GM06990 (cell line): Measurements from ENCODE around the gene ULBP1.
"Not testable (repeated sequence)": the region's sequence is repeated elsewhere in the genome, so short reads cannot be mapped to it uniquely, and the experiment has no call there.

ENCODE experiments used
- DNase-seq: peaks from one replicate; pipeline ENCODE4 v3.0.0-alpha.2; 2011; ENCODE audit not compliant: insufficient read length; ENCODE audit errors: extremely low read depth
- H3K27me3 ChIP-seq: replicated peaks from 2 replicates; pipeline ENCODE4 v1.6.0; 2011; ENCODE audit warnings: low read length; ENCODE audit not compliant: control insufficient read depth, insufficient read depth
- H3K36me3 ChIP-seq: 2 replicates; pipeline ENCODE4 v1.5.1; 2011; ENCODE audit warnings: low read length; ENCODE audit not compliant: control insufficient read depth, insufficient read depth
- H3K4me3 ChIP-seq: replicated peaks from 2 replicates; pipeline ENCODE4 v1.5.1; 2011; ENCODE audit warnings: low read depth, mild to moderate bottlenecking, control low read depth, low read length
- TF ChIP-seq, protein P1 (sequence below): IDR thresholded peaks from 2 replicates; pipeline ENCODE4 v1.5.1; 2011; ENCODE audit warnings: low read length, control low read depth, mild to moderate bottlenecking, inconsistent platforms; ENCODE audit not compliant: insufficient read depth, poor library complexity, severe bottlenecking

ULBP1 gene

DNA sequence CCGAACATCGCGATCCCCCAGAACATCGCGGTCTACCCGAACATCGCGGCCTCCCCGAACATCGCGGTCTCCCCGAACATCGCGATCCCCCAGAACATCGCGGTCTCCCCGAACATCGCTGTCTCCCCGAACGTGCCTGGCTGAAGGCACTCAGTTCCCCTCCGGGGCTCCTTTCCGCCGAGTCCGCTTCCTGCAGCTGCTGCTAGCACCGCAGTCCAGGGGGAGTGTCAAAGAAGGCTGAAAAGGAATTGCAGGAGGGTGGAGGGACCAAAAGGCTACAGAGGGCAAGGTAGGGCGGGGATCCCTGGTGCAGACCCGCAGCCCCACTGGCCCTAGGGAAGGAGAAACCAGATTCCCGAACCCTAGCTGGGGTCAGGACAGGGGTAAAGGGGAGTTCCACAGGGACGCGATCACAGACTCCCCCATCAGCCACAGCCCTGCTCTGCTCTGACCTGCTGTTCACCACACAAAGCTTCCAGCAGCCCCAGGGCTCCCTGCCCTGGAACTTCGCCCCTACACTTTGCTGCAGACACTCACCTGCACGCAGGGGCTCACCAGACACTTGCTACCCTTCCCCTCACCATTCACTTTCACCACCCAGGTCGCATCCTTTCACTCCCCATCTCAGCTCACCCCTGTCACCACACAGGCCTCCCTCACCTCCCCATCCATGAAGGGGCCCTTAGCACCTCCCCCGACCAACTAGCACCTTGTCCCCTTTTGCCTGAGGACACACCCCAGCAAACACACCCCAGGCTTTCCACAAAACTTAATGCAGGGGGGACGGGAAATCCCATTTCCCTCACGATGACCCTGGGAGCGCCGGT lies 1.7 kb downstream of the ULBP1 start:
- no peak overlapping the region for H3K4me3 ChIP-seq
- TF ChIP-seq, protein P1, sequence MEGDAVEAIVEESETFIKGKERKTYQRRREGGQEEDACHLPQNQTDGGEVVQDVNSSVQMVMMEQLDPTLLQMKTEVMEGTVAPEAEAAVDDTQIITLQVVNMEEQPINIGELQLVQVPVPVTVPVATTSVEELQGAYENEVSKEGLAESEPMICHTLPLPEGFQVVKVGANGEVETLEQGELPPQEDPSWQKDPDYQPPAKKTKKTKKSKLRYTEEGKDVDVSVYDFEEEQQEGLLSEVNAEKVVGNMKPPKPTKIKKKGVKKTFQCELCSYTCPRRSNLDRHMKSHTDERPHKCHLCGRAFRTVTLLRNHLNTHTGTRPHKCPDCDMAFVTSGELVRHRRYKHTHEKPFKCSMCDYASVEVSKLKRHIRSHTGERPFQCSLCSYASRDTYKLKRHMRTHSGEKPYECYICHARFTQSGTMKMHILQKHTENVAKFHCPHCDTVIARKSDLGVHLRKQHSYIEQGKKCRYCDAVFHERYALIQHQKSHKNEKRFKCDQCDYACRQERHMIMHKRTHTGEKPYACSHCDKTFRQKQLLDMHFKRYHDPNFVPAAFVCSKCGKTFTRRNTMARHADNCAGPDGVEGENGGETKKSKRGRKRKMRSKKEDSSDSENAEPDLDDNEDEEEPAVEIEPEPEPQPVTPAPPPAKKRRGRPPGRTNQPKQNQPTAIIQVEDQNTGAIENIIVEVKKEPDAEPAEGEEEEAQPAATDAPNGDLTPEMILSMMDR, result no peak

DNA sequence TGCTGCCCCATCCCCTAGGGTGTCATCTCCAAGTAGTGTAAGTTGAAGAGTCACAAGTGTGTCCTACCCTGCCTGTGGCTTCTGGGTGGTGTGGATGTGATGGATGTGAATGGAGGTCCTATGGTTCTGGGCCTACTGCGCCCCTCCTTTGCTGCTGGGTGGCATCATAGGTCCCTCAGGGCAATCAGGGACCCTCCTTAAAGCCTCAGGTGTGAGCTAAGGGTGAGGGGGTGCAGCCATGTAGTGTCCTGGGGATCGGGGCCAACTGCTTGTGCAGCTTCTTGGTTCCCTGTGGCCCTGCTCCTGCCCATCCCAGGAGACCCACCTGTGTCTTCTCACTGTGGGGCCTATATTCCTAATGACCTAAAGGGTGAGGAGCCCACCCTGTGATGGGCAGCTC lies 2.6 kb downstream of the ULBP1 start:
- DNase-seq, H3K4me3 ChIP-seq, H3K27me3 ChIP-seq, H3K36me3 ChIP-seq: not testable (repeated sequence)

More for the DNA sequence above, 1.7 kb downstream of the ULBP1 start:
- H3K27me3 ChIP-seq, result peaks cover 7% of the 10 kb centered on the region
- no peak for DNase-seq
- H3K36me3 ChIP-seq, result no peaks in the 10 kb centered on the region

DNA sequence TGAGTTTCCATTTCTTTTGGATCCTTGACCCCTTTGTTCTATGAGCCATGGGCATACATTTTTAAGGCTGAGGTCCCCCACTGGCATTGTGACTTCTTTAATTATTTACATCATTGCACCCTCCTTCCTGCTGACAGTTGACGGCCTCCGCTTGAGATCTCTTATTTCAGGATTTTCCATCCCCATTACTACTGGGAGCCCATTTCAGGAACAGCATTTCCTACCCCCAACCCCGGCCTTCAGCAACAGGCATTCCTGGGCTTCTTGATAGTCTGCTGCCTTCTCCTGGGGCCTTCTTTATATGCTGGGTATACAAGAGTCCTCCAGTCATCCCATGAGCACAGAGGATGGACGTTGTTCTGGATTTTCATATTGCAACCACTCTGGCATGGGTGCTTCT lies 3.8 kb downstream of the ULBP1 start:
- Histone ChIP-seq H3K4me3 (no peak overlapping the region), H3K36me3 (no peaks in the 10 kb centered on the region), H3K27me3 (peaks cover 7% of the 10 kb centered on the region)
- TF ChIP-seq, protein P1, result no peak
- no peak for DNase-seq

- not testable (repeated sequence) for H3K36me3 ChIP-seq, H3K27me3 ChIP-seq
These were observed 4.3 kb downstream of the ULBP1 start for GRCh38 chr6:149967999-149968398.

DNA sequence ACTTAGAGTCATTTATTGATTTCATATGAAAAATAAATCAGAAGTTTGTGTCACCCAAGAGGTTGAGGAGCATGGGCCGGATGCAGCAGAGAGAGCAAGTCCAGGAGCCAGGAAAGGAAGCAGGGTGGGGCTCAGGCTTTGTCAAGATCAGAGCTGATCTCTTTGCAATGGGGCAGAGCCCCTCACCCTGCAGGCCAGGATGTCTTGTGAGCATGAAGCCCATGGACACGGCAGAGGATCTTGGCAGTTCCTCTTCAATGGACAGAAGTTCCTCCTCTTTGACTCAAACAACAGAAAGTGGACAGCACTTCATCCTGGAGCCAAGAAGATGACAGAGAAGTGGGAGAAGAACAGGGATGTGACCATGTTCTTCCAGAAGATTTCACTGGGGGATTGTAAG lies 5.2 kb downstream of the ULBP1 start:
- H3K4me3 ChIP-seq, DNase-seq, H3K36me3 ChIP-seq, H3K27me3 ChIP-seq: not testable (repeated sequence)

More at GRCh38 chr6:149967999-149968398, 4.3 kb downstream of the ULBP1 start:
- not testable (repeated sequence) for H3K4me3 ChIP-seq, DNase-seq

- TF ChIP-seq, protein P1, result no peak
- H3K36me3 ChIP-seq, result no peaks in the 10 kb centered on the region
- DNase-seq, result no peak
- H3K27me3 ChIP-seq, result peaks cover 4% of the 10 kb centered on the region
- no peak overlapping the region for H3K4me3 ChIP-seq
These were observed 5.9 kb downstream of the ULBP1 start for GRCh38 chr6:149969635-149970034.

DNA sequence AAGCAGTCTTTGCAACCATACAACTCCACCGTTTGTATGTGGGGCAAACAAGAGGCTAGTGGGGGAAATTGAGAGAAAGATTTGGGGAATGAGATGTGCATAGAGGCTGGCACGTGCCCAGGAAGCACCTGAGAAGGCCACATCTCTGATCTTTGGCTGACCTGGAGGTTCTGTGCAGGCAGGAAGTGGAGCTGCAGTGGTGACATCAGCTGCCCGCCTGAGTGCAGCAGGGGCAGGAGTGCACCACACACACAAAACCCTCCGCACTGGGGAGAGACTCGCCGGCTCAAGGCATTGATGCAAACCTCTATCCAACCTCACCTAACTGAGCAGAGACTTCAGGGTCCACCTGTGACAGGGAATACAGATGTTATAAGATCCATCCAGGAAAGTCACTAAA lies 10.7 kb downstream of the ULBP1 start:
- not testable (repeated sequence) for H3K27me3 ChIP-seq, DNase-seq, H3K4me3 ChIP-seq, H3K36me3 ChIP-seq

DNA sequence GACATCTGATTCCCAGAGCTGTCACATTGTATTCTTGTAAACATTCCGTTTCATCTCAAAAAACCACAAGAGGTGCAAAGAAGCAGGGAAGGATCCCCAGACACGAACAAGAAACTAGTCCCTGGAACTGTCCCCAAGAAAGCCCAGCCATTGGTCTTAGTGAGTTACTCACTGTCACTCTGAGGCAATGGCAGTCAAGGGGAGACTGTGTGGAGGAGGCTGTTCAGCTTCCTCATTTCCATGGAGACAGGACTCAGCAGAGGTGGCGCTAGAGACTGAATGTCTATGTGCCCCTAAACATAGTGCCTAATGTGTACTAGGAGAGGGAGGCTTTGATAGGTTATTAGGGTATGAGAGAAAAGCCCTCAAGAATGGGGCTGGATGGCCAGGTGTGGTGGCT lies 11.1 kb downstream of the ULBP1 start:
- DNase-seq, result no peak

More for the DNA sequence above, 11.1 kb downstream of the ULBP1 start:
- Histone ChIP-seq H3K4me3 (no peak overlapping the region), H3K27me3 (peaks cover 2% of the 10 kb centered on the region), H3K36me3 (no peaks in the 10 kb centered on the region)
- TF ChIP-seq, protein P1, result no peak
